GF-D8 (cell line): ENCODE results near the gene LRRN4CL.
"Not testable (repeated sequence)": the region's sequence is repeated elsewhere in the genome, so short reads cannot be mapped to it uniquely, and the experiment has no call there.

ENCODE experiments used
- DNase-seq: peaks from one replicate; lab custom pipeline; 2025; lab: John Stamatoyannopoulos, UW

LRRN4CL gene

GRCh38 chr11:62689421-62690183, at the start of gene LRRN4CL:
LRRN4CL (minus strand) TSS chr11:62689530; CDS start chr11:62688508, 1,022 bp downstream.
- DNase-seq, result no peak

DNA sequence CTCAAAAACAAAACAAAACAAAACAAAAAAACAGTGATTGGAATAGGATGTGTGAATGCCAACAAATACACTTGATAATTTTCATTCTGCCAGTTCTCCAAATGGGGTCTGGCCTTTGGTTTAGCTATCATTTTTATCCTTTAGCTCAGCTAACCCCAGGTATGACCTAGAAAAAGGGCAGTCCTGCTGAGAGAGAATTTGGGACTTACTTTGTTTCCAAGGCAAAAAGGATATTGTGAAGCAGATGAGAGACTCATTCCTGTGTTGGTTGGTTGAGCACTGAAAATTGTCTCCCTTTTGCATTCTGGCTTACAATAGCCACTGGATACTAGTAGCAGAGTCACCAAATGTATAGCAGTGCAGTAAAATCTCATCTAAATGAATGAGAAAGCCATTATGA, 47.9 kb upstream of the LRRN4CL start:
- DNase-seq, result no peak

DNA sequence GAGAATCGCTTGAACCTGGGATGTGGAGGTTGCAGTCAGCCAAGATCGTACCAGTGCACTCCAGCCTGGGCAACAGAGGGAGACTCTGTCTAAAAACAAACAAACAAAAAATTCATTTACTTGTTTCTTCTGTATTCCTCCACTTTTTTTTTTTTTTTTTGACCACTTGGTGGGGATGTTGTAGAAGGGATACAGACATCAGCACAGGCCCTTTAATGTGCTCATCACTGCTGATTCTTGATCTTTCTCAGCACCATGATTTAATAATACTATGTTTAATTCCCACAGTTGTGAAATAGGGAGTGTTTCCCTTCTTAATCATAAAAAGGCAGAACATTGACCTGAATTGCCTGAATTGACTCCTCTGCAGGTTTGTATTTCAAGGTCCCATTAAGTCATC, 43.5 kb upstream of the LRRN4CL start:
- DNase-seq, result no peak

GRCh38 chr11:62730076-62730475, 40.7 kb upstream of the LRRN4CL start:
- not testable (repeated sequence) for DNase-seq

DNA sequence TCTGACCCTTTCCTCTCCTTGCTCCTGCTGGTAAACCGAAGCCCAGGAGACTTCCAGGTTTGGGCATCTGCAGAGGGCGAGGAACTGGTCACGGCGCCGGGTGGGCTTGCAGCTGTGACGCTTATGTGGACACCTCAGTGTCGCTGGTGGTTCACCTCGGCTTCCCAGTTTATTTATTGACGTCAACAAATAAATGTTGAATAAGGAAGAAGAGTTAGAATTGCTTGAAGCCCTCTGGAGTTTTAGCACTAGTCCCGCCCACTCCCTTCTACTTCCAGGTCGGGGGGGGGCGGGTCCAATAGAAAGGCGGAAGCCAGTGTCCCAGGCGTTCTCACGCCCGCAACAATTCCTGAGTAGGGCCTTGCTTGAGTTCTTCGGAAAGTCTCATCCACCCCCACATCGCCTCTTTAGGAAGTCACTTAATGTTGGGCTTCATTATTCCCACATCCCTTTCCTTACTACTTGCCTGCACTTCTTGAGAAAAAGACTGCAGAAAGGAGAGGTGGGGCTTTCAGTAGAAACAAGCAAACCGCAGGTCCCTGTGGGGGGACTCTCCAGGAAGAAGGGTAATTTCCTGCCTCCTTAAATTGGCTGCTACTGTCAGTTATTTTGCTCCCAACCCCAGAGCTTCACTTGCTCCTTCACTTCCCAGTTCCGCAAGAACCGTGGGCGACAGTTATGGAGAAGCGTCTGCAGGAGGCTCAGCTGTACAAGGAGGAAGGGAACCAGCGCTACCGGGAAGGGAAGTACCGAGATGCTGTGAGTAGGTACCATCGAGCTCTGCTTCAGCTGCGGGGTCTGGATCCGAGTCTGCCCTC, 39.0 kb upstream of the LRRN4CL start, which contains the start of gene TTC9C:
Gene TTC9C, plus strand, starts transcription at position 316 of the 818 bp plus-strand sequence. Its CDS starts 363 bp downstream, at position 679.
- DNase-seq, result peak; percentile 78

- peak; percentile 94 for DNase-seq
Measured at GRCh38 chr11:62727872-62728170, 38.5 kb upstream of the LRRN4CL start.

- DNase-seq, result peak; percentile 98
Measured at GRCh38 chr11:62727165-62727871, 38.0 kb upstream of the LRRN4CL start, which contains the start of gene HNRNPUL2. HNRNPUL2 (minus strand) TSS chr11:62727457; CDS start chr11:62727156, 301 bp downstream.

DNA sequence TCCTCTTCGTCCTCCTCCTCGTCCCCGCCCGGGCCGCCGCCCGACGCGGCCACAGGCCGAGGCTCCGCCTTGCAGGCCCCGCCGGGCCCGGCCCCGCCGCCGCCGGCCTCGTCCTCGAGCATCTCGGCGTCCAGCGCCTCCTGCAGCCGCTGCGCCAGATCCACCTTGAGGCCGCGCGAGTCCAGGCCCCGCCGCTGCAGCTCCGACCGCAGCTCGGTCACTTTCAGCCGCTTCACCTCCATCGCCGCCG, 37.5 kb upstream of the LRRN4CL start:
- no peak for DNase-seq

DNA sequence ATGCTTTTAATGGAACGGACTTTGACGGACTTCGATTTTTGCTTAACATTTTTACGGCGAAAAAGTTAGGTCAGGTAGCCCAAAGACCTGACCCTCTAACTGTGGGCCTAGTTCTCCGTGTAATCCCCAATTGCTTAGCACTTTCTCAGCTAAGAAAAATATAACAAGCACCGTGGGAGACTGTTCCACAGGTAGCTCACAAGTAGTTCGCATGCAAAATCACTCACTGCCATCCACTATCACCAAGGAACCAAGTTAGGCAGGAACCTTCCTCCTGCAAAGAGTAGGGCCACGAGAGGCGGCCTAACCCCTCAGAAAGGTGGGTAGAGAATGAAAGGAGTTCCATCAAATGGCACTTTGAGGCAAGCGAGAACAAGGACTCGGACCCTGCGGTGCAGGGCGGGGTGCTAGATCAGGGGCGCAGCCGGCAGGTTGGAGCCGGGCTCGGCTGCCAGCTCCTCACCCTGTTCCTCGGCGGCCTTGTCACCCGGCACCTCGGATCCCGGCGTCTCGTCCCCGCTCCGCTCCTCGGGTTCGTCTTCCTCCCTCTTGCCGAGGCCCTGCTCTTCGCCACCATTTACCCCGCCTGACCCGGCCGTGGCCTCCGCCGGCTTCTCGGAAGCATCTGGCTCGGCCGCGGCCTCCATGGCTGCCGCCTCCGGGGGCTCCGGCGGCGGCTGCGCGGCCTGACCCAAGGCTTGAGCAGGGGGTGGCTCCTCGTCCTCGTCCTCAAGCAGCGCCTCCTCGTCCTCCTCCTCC, 37.0 kb upstream of the LRRN4CL start:
- no peak for DNase-seq

DNA sequence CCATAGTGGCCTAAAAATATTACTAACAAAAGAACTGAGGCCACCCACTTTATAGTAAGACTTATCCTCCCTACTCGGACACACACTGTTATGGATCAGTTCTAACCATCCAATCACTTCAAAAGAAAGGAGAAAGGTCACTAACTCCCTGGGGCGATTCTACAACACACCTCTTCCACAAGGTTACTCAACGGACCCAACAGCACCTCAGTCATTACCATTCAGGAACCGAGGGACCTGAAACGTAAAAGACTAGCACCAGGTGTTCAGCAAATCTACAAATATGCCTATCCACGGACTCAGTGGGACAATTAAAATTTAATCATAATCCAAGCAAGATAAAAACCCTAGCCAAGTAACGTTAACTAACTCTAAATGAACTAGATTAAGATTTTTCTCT, 36.3 kb upstream of the LRRN4CL start:
- DNase-seq, result no peak

DNA sequence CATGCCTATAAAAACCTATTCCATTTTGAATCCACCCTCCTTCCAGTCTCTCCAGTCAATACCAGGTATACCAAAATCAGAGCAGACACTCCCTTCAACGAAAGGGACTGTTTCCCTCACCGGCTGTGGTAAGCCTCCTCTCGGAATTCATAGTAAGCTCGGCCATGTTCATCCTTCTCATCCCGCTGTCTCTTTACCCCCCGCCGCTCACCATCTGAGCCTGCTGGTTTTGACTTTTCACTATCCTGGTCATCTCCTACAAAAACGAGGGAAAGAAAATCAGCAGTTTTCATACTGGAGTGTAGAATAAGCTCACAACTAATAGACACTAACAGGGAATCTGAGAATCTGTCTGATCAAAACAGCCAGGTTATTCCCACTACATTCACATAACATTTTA, 34.8 kb upstream of the LRRN4CL start:
- DNase-seq, result no peak

- DNase-seq, result no peak
Measured at GRCh38 chr11:62721994-62722393, 32.7 kb upstream of the LRRN4CL start.

- DNase-seq, result no peak
Measured at GRCh38 chr11:62719302-62719978, 30.1 kb upstream of the LRRN4CL start.

DNA sequence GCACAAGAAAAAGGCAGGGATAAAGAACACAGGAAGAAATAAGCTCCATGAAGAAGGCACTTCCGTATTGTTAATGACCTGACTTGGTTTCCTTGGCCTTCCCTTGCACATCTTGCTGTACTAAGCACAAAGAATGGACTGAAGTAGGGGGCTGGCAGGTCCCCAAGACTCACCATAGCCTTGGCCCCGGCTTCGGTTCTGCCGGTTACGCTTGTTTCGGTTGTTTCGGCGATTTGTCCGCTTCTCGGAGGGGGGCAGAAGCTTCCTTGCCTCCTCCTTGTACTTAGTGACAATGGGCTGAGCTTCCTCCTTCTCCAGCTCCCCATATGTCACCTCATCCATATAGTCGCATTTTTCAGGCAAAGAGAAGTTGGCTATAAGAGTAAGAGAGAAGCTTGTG, 27.5 kb upstream of the LRRN4CL start:
- DNase-seq, result no peak

GRCh38 chr11:62716206-62716605, 26.9 kb upstream of the LRRN4CL start:
- no peak for DNase-seq

DNA sequence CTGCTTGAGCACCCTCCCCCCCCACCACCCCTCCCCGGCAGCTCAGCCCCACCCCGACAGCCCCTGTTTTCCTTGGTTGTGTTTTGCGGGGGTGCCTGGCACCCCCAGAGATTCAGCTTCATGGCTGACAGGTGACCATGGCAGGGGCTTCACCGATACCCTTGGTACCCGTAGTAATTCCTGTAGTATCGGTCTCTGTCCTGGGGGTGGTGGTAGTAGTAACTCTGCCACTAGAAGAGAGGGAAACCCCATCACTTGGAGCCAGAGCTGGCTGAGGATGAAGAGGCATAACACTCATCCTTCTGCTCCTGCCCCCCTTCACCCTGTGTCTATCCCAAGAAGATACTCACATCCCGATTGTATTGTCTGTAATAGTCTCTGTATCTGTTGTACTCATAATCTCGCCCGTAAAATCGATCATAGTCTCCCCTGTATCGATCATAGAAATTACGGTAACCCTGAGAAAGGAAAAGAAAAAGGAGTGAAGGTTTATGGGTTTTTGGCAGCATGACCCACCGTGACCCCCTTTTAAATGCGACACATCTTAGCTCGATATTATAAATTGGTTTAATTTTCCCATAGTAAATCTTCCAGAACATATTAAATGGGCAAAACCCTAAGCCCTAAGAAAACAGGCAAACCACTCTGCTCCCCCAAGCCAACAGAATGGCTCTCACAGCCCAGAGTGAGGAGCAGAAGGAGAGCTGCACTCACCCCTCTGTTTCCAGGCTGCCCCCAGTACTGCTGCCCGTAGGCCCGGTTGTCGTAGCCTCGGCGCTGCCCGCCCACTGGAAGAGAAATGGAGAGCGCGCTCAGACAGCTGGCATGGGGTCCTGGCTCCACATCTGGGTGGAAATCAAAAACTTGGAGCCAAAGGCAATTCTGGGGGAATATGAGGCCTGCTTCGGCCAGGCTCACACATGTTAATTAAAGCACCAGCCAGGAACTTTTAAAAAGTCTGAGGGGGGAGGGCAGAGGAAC, 26.1 kb upstream of the LRRN4CL start:
- DNase-seq, result no peak

DNA sequence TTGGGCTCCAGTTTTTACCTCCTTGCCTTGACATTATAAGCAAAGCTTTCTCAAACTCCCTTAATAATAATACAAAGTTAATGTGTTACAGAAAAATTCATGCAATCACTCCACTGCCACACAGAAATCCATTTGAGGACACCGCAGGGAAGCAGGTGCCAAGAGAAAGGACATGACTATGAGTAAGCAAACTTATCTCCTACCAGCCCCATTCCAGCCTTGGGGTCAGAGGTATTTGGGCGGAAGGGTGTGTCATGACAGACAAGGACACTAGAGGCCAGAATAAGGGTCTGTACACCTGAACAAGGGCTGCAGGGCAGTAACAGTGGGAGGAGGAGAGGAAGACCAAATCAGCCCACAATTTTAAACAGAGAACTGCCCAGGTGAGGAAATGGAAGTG, 24.0 kb upstream of the LRRN4CL start:
- DNase-seq, result no peak

- no peak for DNase-seq
Measured at GRCh38 chr11:62712861-62713260, 23.5 kb upstream of the LRRN4CL start.

DNA sequence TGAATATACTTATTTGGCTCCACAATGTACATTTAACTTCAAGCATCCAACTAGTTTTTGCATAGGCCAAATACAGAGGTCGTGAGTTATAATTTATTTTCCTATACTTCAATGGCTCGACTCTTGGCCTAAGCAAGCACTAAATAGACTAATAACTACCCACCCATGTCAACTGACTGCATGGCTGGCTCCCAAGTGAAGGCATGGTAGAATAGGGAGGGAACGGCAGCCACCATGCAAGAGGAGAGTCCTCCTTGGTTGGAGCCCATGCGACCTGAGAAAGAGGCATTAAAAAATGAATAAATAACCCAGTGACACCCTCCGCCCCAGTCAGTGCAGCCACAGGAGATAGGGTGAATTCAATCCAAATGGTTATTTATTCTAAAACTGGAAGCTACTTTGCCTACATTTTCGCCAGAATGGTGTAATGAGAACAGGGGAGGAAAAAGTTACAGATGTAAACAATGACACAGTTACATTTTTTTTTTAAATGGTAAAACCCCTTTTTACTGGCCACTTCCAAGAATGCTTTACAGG, 23.0 kb upstream of the LRRN4CL start:
- DNase-seq, result no peak

GRCh38 chr11:62710001-62710345, 20.6 kb upstream of the LRRN4CL start:
- DNase-seq, result no peak
